ENCODE results near the gene GALNT2.

GALNT2 gene

DNA sequence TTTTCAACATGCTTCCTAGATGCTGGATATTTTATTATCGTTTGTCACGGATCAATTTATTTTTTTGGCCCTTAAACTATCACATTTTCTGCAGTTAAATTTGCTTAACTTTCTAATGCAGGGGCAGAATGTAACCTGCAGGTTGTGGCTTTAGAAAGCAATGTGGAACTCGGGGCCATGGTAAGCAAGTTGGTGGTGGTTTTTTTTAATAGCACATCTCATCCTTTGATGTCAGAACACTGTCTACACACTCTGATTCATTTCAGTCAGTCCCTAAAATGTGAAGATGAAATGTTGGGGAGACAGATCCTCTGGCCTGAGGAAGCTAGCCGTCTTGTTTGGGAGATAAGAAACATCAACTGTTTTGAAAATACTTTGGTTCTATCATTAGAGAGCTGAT lies 89.5 kb downstream of the GALNT2 start:
- H3K79me2 ChIP-seq, result peaks cover 4% of the 10 kb centered on the region
- H3K36me3 ChIP-seq (ENCODE audit: control insufficient read depth, insufficient read depth, low read length), result no peaks in the 10 kb centered on the region
- no peaks in the 10 kb centered on the region for H3K27me3 ChIP-seq (ENCODE audit: control insufficient read depth, insufficient read depth, low read length)
- H3K4me2 ChIP-seq (ENCODE audit: low read length), result no peak overlapping the region
- no peak overlapping the region for H3K9ac ChIP-seq
- no peak overlapping the region for H2AFZ ChIP-seq
- H3K4me3 ChIP-seq (ENCODE audit: low read depth, low read length), result no peak overlapping the region
- no peaks in the 10 kb centered on the region for H3K9me3 ChIP-seq (ENCODE audit: control insufficient read depth, low read length)
- H3K4me1 ChIP-seq, result peaks cover 7% of the 10 kb centered on the region
- TF ChIP-seq, protein P1, sequence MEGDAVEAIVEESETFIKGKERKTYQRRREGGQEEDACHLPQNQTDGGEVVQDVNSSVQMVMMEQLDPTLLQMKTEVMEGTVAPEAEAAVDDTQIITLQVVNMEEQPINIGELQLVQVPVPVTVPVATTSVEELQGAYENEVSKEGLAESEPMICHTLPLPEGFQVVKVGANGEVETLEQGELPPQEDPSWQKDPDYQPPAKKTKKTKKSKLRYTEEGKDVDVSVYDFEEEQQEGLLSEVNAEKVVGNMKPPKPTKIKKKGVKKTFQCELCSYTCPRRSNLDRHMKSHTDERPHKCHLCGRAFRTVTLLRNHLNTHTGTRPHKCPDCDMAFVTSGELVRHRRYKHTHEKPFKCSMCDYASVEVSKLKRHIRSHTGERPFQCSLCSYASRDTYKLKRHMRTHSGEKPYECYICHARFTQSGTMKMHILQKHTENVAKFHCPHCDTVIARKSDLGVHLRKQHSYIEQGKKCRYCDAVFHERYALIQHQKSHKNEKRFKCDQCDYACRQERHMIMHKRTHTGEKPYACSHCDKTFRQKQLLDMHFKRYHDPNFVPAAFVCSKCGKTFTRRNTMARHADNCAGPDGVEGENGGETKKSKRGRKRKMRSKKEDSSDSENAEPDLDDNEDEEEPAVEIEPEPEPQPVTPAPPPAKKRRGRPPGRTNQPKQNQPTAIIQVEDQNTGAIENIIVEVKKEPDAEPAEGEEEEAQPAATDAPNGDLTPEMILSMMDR (IDR thresholded peaks at IDR 0.05), result no peak
- no peak overlapping the region for H3K27ac ChIP-seq

DNA sequence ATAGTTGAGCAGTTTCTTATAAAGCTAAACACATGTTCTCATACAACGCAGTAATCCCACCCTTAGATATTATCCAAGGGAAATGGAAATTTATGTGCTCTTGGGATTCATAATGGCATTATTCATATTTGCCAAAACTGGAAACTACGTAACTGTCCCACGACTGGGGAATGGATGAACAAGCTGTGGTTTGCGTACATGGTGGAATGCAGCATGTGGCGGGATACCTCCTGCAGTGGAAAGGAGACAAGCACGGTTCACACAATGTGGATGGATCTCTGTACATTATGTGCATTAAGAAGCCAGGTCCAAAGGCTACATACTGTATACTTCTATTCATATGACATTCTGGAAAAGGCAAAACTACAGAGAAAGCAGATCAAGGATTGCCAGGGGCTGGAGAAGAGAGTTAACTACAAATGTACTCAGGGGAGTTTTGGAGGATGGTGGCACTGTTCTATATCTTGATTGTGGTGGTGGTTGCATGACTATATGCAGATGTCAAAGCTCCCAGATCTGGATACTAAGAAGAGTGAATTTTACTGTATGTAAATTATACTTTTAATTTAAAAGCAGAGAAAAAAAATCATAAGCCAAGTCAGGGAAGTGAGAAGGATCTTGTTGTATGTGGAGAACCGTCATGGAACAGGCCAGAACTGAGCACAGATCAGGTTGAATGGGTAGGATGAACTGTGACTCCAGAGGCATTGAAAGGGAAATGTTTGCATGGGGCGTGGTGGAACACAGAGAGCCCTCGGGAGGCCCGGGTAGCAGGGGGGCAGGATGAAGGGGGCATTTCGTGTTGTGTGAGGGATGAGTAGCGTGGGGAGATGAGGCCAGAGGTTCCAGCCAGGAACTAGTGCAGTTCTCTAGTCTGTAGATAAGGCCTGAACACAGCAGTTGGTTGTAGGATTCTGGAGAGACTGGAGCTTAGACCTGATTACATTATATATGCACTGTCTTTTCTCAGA lies 90.7 kb downstream of the GALNT2 start:
- H3K27ac ChIP-seq, result no peak overlapping the region
- no peaks in the 10 kb centered on the region for H3K9me3 ChIP-seq (ENCODE audit: control insufficient read depth, low read length)
- H3K9ac ChIP-seq, result no peak overlapping the region
- H3K36me3 ChIP-seq (ENCODE audit: control insufficient read depth, insufficient read depth, low read length), result no peaks in the 10 kb centered on the region
- peaks cover 4% of the 10 kb centered on the region for H3K79me2 ChIP-seq
- peaks cover 7% of the 10 kb centered on the region for H3K4me1 ChIP-seq
- H2AFZ ChIP-seq, result no peak overlapping the region
- H3K27me3 ChIP-seq (ENCODE audit: control insufficient read depth, insufficient read depth, low read length), result no peaks in the 10 kb centered on the region
- H3K4me3 ChIP-seq (ENCODE audit: low read depth, low read length), result no peak overlapping the region
- no peak overlapping the region for H3K4me2 ChIP-seq (ENCODE audit: low read length)
- TF ChIP-seq, protein P1 (IDR thresholded peaks at IDR 0.05), result no peak

DNA sequence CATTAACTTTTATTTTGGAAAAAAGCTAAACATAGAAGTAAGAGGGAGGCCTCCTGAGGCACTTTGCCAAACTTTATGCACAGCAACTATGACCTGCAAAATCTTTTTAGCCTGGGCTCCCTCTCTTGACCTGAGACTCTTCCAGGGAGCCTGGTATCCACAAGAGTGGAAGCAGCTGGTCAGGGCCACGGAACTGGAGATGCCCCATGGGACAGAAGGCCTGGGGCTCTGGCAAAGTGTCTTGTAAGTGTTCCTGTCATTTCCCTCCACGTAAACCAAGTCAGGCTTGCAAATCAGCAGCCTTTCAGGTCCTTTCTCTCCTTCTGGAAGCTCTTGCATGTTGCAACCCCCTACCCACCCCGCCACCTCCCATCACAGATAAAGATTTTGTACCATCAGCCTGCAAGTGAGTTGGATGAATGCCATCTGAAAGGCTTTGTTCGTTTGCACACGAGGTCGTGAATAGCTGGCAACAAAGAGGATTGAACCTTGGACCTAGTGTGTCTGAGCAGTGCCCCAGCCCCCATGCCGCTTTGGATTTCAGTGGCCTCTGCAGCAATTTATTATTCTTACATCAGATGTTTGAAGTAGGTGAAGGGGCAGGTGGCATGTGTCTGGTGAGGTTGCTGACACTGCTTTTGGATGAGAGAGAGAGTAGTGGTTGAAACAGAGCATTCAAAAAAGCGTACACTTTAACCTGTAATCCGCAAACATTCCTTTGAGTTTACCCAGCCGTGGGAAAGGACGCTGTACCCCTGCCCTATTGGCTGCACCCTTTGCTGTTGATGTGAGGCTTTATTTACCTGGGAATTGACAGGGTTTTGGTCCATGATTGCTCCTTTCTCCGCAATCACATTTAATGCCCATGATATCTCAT lies 91.6 kb downstream of the GALNT2 start:
- H3K4me2 ChIP-seq (ENCODE audit: low read length), result no peak overlapping the region
- no peak overlapping the region for H2AFZ ChIP-seq
- H3K27me3 ChIP-seq (ENCODE audit: control insufficient read depth, insufficient read depth, low read length), result no peaks in the 10 kb centered on the region
- no peaks in the 10 kb centered on the region for H3K36me3 ChIP-seq (ENCODE audit: control insufficient read depth, insufficient read depth, low read length)
- no peak overlapping the region for H3K4me3 ChIP-seq (ENCODE audit: low read depth, low read length)
- H3K4me1 ChIP-seq, result peaks cover 7% of the 10 kb centered on the region
- peaks cover 9% of the 10 kb centered on the region for H3K79me2 ChIP-seq
- no peak overlapping the region for H3K9ac ChIP-seq
- no peaks in the 10 kb centered on the region for H3K9me3 ChIP-seq (ENCODE audit: control insufficient read depth, low read length)
- TF ChIP-seq, protein P1 (IDR thresholded peaks at IDR 0.05), result no peak
- no peak overlapping the region for H3K27ac ChIP-seq

DNA sequence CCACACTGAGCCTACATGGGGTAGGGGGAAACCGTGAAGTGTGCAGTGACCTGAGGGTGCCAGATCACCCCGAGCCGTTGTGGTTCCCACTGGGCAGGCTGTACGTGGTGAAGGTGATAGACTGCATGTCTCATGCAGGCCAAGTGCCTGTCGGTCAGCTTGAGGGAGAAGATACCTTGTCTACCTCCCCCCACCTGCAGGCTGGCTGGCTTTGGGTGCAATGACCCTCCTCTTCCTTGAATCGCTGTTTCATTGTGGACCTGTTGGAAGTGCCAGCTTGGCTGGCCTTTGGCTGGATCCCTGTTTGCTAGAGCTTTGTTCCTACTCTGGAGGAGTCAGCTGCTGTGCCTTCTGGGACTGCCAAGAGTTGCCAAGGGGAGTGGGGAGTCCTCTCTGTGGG lies 92.5 kb downstream of the GALNT2 start:
- TF ChIP-seq, protein P1 (IDR thresholded peaks at IDR 0.05), result no peak
- Histone ChIP-seq H3K4me2 (ENCODE audit: low read length) (no peak overlapping the region), H2AFZ (no peak overlapping the region), H3K9ac (no peak overlapping the region), H3K4me1 (peaks cover 7% of the 10 kb centered on the region), H3K27ac (no peak overlapping the region), H3K79me2 (peaks cover 13% of the 10 kb centered on the region), H3K27me3 (ENCODE audit: control insufficient read depth, insufficient read depth, low read length) (no peaks in the 10 kb centered on the region), H3K36me3 (ENCODE audit: control insufficient read depth, insufficient read depth, low read length) (no peaks in the 10 kb centered on the region), H3K4me3 (ENCODE audit: low read depth, low read length) (no peak overlapping the region), H3K9me3 (ENCODE audit: control insufficient read depth, low read length) (no peaks in the 10 kb centered on the region)

Measured in parathyroid adenoma (tissue), 2 donors.